ENCODE measurements around the gene ARIH1. TPM values are rescaled to one million over a fixed set of nuclear protein-coding genes. Genes with fewer than 3 reads are reported as not detected.

The ARIH1 gene
- total RNA-seq, 1 experiment from 2014 or later: 61.2 TPM

Other genes with a start within 250 kb of the ARIH1 start
- gene PKM, start 243.1 kb upstream of the ARIH1 start, total RNA-seq (2014; rRNA removed; shearing (Covaris generic)): 858 and 924 TPM in 2 replicates
- 31.4 and 36.9 TPM in 2 replicates for gene PARP6, start 201.8 kb upstream of the ARIH1 start, total RNA-seq (2014; rRNA removed; shearing (Covaris generic))
- 0.10 and 0.32 TPM in 2 replicates for gene CELF6, start 154.2 kb upstream of the ARIH1 start, total RNA-seq (2014; rRNA removed; shearing (Covaris generic))
- gene HEXA, start 98.3 kb upstream of the ARIH1 start, total RNA-seq (2014; rRNA removed; shearing (Covaris generic)): 107 and 115 TPM in 2 replicates
- gene TMEM202, start 76.0 kb upstream of the ARIH1 start, total RNA-seq (2014; rRNA removed; shearing (Covaris generic)): not detected in 2 replicates
- gene GOLGA6B, start 180.4 kb downstream of the ARIH1 start, total RNA-seq (2014; rRNA removed; shearing (Covaris generic)): not detected in 2 replicates
- gene HIGD2B, start 211.9 kb downstream of the ARIH1 start, total RNA-seq (2014; rRNA removed; shearing (Covaris generic)): not detected in 2 replicates
- gene BBS4, start 211.9 kb downstream of the ARIH1 start, total RNA-seq (2014; rRNA removed; shearing (Covaris generic)): 23.7 and 24.8 TPM in 2 replicates

Measured in NCI-H460 (cell line).